Endothelial cell of umbilical vein (primary cell): ENCODE data around the gene STK24. TPM values are rescaled to one million over a fixed set of nuclear protein-coding genes. Genes with fewer than 3 reads are reported as not detected.

Experiments
- BruUV-seq: library from RNA; stranded (reverse); fragments of 400-500 nt; replicated peaks from 2 replicates; lab custom pipeline; 2021; lab: Mats Ljungman, UMichigan
- CTCF ChIA-PET: fragments of 300-600, 350-600 bp; sonication (Branson Sonifier 250); formaldehyde crosslinking; loops from one replicate; lab custom pipeline; 2021; ENCODE audit warnings: antibody characterized with exemption, inconsistent platforms; lab: Charles Lee
- POLR2A ChIA-PET: fragments of 300-600, 350-600 bp; sonication (Branson Sonifier 250); formaldehyde crosslinking; loops from one replicate; lab custom pipeline; 2021; ENCODE audit warnings: antibody characterized with exemption, inconsistent platforms; lab: Charles Lee
- DNase-seq: peaks from one replicate; pipeline ENCODE4 v3.0.0-alpha.2; 2011; ENCODE audit warnings: low read depth, low spot score
- FAIRE-seq: peaks from 2 replicates; lab custom pipeline; 2011; peaks lifted over from hg19 to GRCh38; lab: Jason Lieb, UNC
- H2AFZ ChIP-seq: 2 replicates; pipeline ENCODE4 v1.6.0; 2012; ENCODE audit warnings: low read depth, low read length, control low read depth, inconsistent platforms
- H3K27ac ChIP-seq: 2 replicates; pipeline ENCODE4 v1.5.1; 2011; ENCODE audit warnings: low read depth, mild to moderate bottlenecking, control low read depth, low read length, moderate library complexity; ENCODE audit not compliant: insufficient read depth
- H3K27me3 ChIP-seq, 2 experiments: 2 replicates each; pipeline versions ENCODE4 v1.6.0 to v1.6.1; 2011; ENCODE audit warnings: low read length in 2 of 2, mixed read lengths in 1 of 2; ENCODE audit not compliant: control insufficient read depth in 2 of 2, insufficient read depth in 2 of 2
- H3K36me3 ChIP-seq, 2 experiments: 2 replicates in 1 of 2; 3 replicates in 1 of 2; pipeline ENCODE4 v1.5.1; 2011; ENCODE audit warnings: low read length in 2 of 2, mild to moderate bottlenecking in 1 of 2, moderate library complexity in 1 of 2; ENCODE audit not compliant: control insufficient read depth in 2 of 2, insufficient read depth in 2 of 2; ENCODE audit errors: extremely low read depth in 1 of 2
- H3K4me1 ChIP-seq: 3 replicates; pipeline ENCODE4 v1.5.1; 2011; ENCODE audit warnings: mild to moderate bottlenecking, low read length; ENCODE audit not compliant: control insufficient read depth, insufficient read depth; ENCODE audit errors: extremely low read depth
- H3K4me2 ChIP-seq: 2 replicates; pipeline ENCODE4 v1.6.1; 2011; ENCODE audit warnings: low read length, control low read depth, mixed read lengths; ENCODE audit not compliant: insufficient read depth
- H3K4me3 ChIP-seq, 3 experiments: fragments of 200-600 bp in 1 of 3; sonication (generic), shearing (Covaris generic) in 1 of 3; replicated peaks in 1 of 3; 2 replicates each; pipeline ENCODE4 v1.5.1; 2011 to 2016; ENCODE audit warnings: control low read depth in 3 of 3, low read length in 3 of 3, mild to moderate bottlenecking in 2 of 3, inconsistent platforms in 1 of 3, low read depth in 1 of 3, moderate library complexity in 1 of 3; ENCODE audit not compliant: insufficient read depth in 1 of 3
- H3K79me2 ChIP-seq: 2 replicates; pipeline ENCODE4 v1.6.0; 2012; ENCODE audit warnings: low read length, inconsistent platforms; ENCODE audit not compliant: control insufficient read depth, insufficient read depth
- H3K9ac ChIP-seq: replicated peaks from 2 replicates; pipeline ENCODE3; 2011; ENCODE audit warnings: low read length, control low read depth; ENCODE audit not compliant: insufficient read depth; ENCODE audit errors: extremely low read depth
- H3K9me1 ChIP-seq: replicated peaks from 3 replicates; pipeline ENCODE4 v1.6.0; 2011; ENCODE audit warnings: mild to moderate bottlenecking, low read length; ENCODE audit not compliant: control insufficient read depth, insufficient read depth; ENCODE audit errors: extremely low read depth
- H3K9me3 ChIP-seq: replicated peaks from 2 replicates; pipeline ENCODE4 v1.5.1; 2012; ENCODE audit warnings: low read length, inconsistent platforms; ENCODE audit not compliant: control insufficient read depth, insufficient read depth
- H4K20me1 ChIP-seq: replicated peaks from 2 replicates; pipeline ENCODE3; 2011; ENCODE audit warnings: mild to moderate bottlenecking, low read length; ENCODE audit not compliant: control insufficient read depth, insufficient read depth; ENCODE audit errors: extremely low read depth
- CTCF ChIP-seq, 2 donors: IDR thresholded peaks; 1 replicate in 1 of 2; 2 replicates in 1 of 2; pipeline ENCODE4 v1.5.1; 2011; ENCODE audit warnings: low read length in 2 of 2, mild to moderate bottlenecking in 2 of 2, moderate library complexity in 2 of 2, control low read depth in 1 of 2, inconsistent platforms in 1 of 2, low read depth in 1 of 2; ENCODE audit not compliant: insufficient read depth in 1 of 2; ENCODE audit errors: extremely low read depth in 1 of 2
- EZH2 ChIP-seq: IDR thresholded peaks from 2 replicates; pipeline ENCODE4 v1.6.1; 2012; ENCODE audit warnings: borderline replicate concordance, low read depth, mild to moderate bottlenecking, moderate library complexity, low read length, inconsistent platforms; ENCODE audit not compliant: severe bottlenecking
- FOS ChIP-seq: IDR thresholded peaks from 2 replicates; pipeline ENCODE4 v1.6.1; 2011; ENCODE audit warnings: mild to moderate bottlenecking, low read length, moderate library complexity, borderline replicate concordance; ENCODE audit not compliant: insufficient read depth
- GATA2 ChIP-seq: IDR thresholded peaks from 2 replicates; pipeline ENCODE4 v1.7.0; 2011; ENCODE audit warnings: low read depth, mild to moderate bottlenecking, moderate library complexity, mixed read lengths, low read length; ENCODE audit not compliant: insufficient read length, insufficient read depth
- JUN ChIP-seq: IDR thresholded peaks from 2 replicates; pipeline ENCODE4 v1.6.1; 2011; ENCODE audit warnings: borderline replicate concordance, low read depth; ENCODE audit not compliant: insufficient read length, insufficient read depth
- MAX ChIP-seq: IDR thresholded peaks from 2 replicates; pipeline ENCODE4 v1.6.1; 2011; ENCODE audit not compliant: insufficient read depth, insufficient read length
- MYC ChIP-seq: IDR thresholded peaks from one replicate; pipeline ENCODE4 v1.6.1; 2011; ENCODE audit warnings: mild to moderate bottlenecking, low read depth, low read length
- POLR2A ChIP-seq: IDR thresholded peaks from 2 replicates; pipeline ENCODE4 v1.6.1; 2012; ENCODE audit warnings: low read depth, mild to moderate bottlenecking, control low read depth, low read length
- POLR2AphosphoS5 ChIP-seq: IDR thresholded peaks from 2 replicates; pipeline ENCODE4 v1.6.1; 2012; ENCODE audit warnings: low read depth, mild to moderate bottlenecking, control low read depth, low read length, moderate library complexity; ENCODE audit not compliant: insufficient read depth
- dilution Hi-C: fragments of 300-500 bp; cut with MboI; formaldehyde crosslinking; loops from one replicate; pipeline ENCODE4 v1.15.0; 2019; ENCODE audit warnings: low sequenced_read_pairs; ENCODE audit not compliant: extremely low pct_ligation_motif_present
- intact Hi-C: fragments of 100-400 bp; cut with micrococcal nuclease; formaldehyde crosslinking; loops from one replicate; pipeline ENCODE4 v1.10.0; 2022
- polyA plus RNA-seq, 4 experiments: library from polyadenylated mRNA; depleted of rRNA in 3 of 4; stranded (reverse) in 3 of 4; unstranded in 1 of 4; fragments of >200 nt; gene quantifications; 2 replicates each; pipeline versions ENCODE4 v1.2.1 to v1.2.3, GENCODE V29; 2011 to 2012; ENCODE audit warnings: missing spikeins in 1 of 4
- total RNA-seq: library from RNA; stranded (reverse); gene quantifications from 2 replicates; pipeline ENCODE4 v1.2.3, GENCODE V29; 2021

The STK24 gene
- total and polyA plus RNA-seq, 2 donors (not counting 3 experiments of a cell fraction or from before 2014, with no cell fraction given) = 43.3 to 100 TPM

GRCh38 chr13:98535501-98536354, 41.2 kb downstream of the STK24 start:
- FAIRE-seq = no peak
- TF ChIP-seq MAX (no peak), POLR2AphosphoS5 (no peak), MYC (no peak), EZH2 (no peak), FOS (no peak), JUN (no peak), GATA2 (no peak), POLR2A (no peak), CTCF (IDR thresholded peaks at IDR 0.05; ENCODE audit: extremely low read depth in 1 of 2, insufficient read depth in 1 of 2, low read depth in 1 of 2, low read length in 2 of 2) (no peak)
- dilution Hi-C loops = no loop called here

More at GRCh38 chr13:98535501-98536354, 41.2 kb downstream of the STK24 start:
- Histone ChIP-seq H3K9me1 (no peaks in the 10 kb centered on the region), H3K27ac (no peak overlapping the region), H3K9ac (no peak overlapping the region), H3K36me3 (peaks cover 0 to 2% of the 10 kb centered on the region in 2 experiments), H4K20me1 (peaks cover 18% of the 10 kb centered on the region), H3K4me1 (no peaks in the 10 kb centered on the region), H3K79me2 (peaks cover 98% of the 10 kb centered on the region), H3K4me2 (no peak overlapping the region), H3K9me3 (no peaks in the 10 kb centered on the region), H3K4me3 (no peak overlapping the region), H3K27me3 (no peaks in the 10 kb centered on the region), H2AFZ (no peak overlapping the region)
- POLR2A ChIA-PET = no interaction called here
- intact Hi-C loops = no loop called here
- DNase-seq = no peak
- CTCF ChIA-PET = interaction anchor here (0.6 to 1.6 kb wide), 4 partner anchors 9 to 69 kb away, joined by 3 to 4 read pairs (median 4); no protein-coding TSS in a partner anchor
- no TSS peak for BruUV-seq
